Measurements from ENCODE around the gene DNAJC5. TPM values are rescaled to one million over a fixed set of nuclear protein-coding genes. Genes with fewer than 3 reads are reported as not detected.

DNAJC5 gene
- total RNA-seq, 1 experiment from 2014 or later = 28.5 TPM

- TF ChIP-seq HMGXB4 (CRISPR knock-in tag; IDR thresholded peaks at IDR 0.05) (0 out of 2 replicates have a peak, but pooled peaks have one; percentile 39), ETV6 (CRISPR knock-in tag; IDR thresholded peaks at IDR 0.05) (0 out of 2 replicates have a peak, but pooled peaks have one; percentile 31)
Measured at GRCh38 chr20:63846128-63846771, 48.7 kb upstream of the DNAJC5 start (continued).

GRCh38 chr20:63846888-63847236 is 48.1 kb upstream of the DNAJC5 start:
- H3K4me3 Mint-ChIP-seq = no peak overlapping the region
- no peaks in the 10 kb centered on the region for H3K36me3 Mint-ChIP-seq
- CTCF ChIA-PET = interaction anchor here (0.6 to 3.0 kb wide), 5 partner anchors 8 to 309 kb away, joined by 3 to 19 read pairs (median 15); partner anchors contain the start of genes PTK6 and TPD52L2
- no peaks in the 10 kb centered on the region; the same call in none of the 2 replicates for H3K27me3 Mint-ChIP-seq (ENCODE audit: low read depth)
- H3K4me1 Mint-ChIP-seq = peaks cover 24% of the 10 kb centered on the region
- ATAC-seq (no peak), DNase-seq (ENCODE audit: low spot score) (no peak)
- TF ChIP-seq ZBTB43 (CRISPR knock-in tag; IDR thresholded peaks at IDR 0.05) (peak; percentile 86; the same call in 1 of the 2 replicates), GRHL2 (CRISPR knock-in tag; IDR thresholded peaks at IDR 0.05; ENCODE audit: insufficient replicate concordance, severe bottlenecking) (no peak)
- POLR2A ChIA-PET = interaction anchor here (0.5 to 1.4 kb wide), 4 partner anchors 11 to 1486 kb away, joined by 4 to 22 read pairs (median 5); partner anchors contain the start of gene TPD52L2
- no peaks in the 10 kb centered on the region for H3K9me3 Mint-ChIP-seq
- H3K27ac Mint-ChIP-seq = no peak overlapping the region

- Mint-ChIP-seq H3K27me3 (ENCODE audit: low read depth) (no peaks in the 10 kb centered on the region; the same call in none of the 2 replicates), H3K4me3 (no peak overlapping the region), H3K36me3 (no peaks in the 10 kb centered on the region), H3K9me3 (no peaks in the 10 kb centered on the region), H3K4me1 (peaks cover 24% of the 10 kb centered on the region), H3K27ac (no peak overlapping the region)
- POLR2A ChIA-PET = interaction anchor here (1.1 to 1.6 kb wide), 5 partner anchors 8 to 72 kb away, joined by 5 to 22 read pairs (median 7); partner anchors contain the start of gene TPD52L2
- TF ChIP-seq SMAD3 (CRISPR knock-in tag; IDR thresholded peaks at IDR 0.05; ENCODE audit: borderline replicate concordance) = 0 out of 2 replicates have a peak, but pooled peaks have one; percentile 18
- peak; percentile 84 for TF ChIP-seq ZBTB43 (CRISPR knock-in tag; IDR thresholded peaks at IDR 0.05)
- TF ChIP-seq ZNF281 (CRISPR knock-in tag; IDR thresholded peaks at IDR 0.05) = peak; percentile 36
- TF ChIP-seq TP53 (CRISPR knock-in tag; IDR thresholded peaks at IDR 0.05) = no peak
- 0 out of 2 replicates have a peak, but pooled peaks have one; percentile 12 for TF ChIP-seq USF2 (CRISPR knock-in tag; IDR thresholded peaks at IDR 0.05)
- peak; percentile 68 for TF ChIP-seq MAX (CRISPR knock-in tag; IDR thresholded peaks at IDR 0.05)
- no peak for TF ChIP-seq SMAD4 (CRISPR knock-in tag; IDR thresholded peaks at IDR 0.05)
- 0 out of 2 replicates have a peak, but pooled peaks have one; percentile 41 for TF ChIP-seq SP1 (CRISPR knock-in tag; conservative IDR thresholded peaks at IDR 0.05)
- no peak; the same call in 1 of the 2 replicates for TF ChIP-seq ZNF219 (CRISPR knock-in tag; IDR thresholded peaks at IDR 0.05; ENCODE audit: borderline replicate concordance)
- TF ChIP-seq ELF4 (CRISPR knock-in tag; IDR thresholded peaks at IDR 0.05; ENCODE audit: low read depth) = no peak
- TF ChIP-seq USF1 (CRISPR knock-in tag; IDR thresholded peaks at IDR 0.05) = no peak
- TF ChIP-seq SOX15 (CRISPR knock-in tag; IDR thresholded peaks at IDR 0.05) = no peak
- 0 out of 2 replicates have a peak, but pooled peaks have one; percentile 57 for TF ChIP-seq CREM (CRISPR knock-in tag; IDR thresholded peaks at IDR 0.05)
- TF ChIP-seq ZNF423 (CRISPR knock-in tag; IDR thresholded peaks at IDR 0.05) = peak; percentile 86; the same call in 1 of the 2 replicates
- TF ChIP-seq TEAD1 (CRISPR knock-in tag; IDR thresholded peaks at IDR 0.05) = peak; percentile 18; the same call in 1 of the 2 replicates
- peak; percentile 75 for DNase-seq (ENCODE audit: low spot score)
- CTCF ChIA-PET = interaction anchor here (0.7 to 3.0 kb wide), 12 partner anchors 9 to 309 kb away, joined by 3 to 19 read pairs (median 8); partner anchors contain the start of genes PRPF6, PTK6 and TPD52L2
- peak; percentile 67 for ATAC-seq
Measured at GRCh38 chr20:63847237-63848002, 47.5 kb upstream of the DNAJC5 start.
